ENCODE data around the gene ZEB1.

Gene ZEB1

DNA sequence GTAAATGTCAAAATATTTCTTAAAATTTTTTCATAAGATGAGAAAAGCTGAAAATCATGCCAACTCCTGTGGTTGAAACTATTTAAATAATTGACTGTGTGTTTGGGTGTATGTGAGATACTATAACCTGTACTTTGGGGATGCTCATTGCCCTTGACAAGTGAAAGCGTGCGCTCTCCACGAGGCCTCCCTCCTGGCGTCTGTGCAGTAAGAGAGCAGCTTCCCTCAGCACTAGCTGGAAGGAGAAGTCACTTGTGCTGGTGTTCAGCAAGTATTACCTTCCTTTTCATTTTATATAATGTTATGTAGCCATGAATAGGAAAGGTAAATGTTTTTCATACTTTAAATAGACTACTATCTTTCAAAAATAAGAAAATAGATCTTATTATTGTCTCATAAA lies 118.9 kb downstream of the ZEB1 start:
- Histone ChIP-seq H2AFZ (ENCODE audit: low read length) (no peak overlapping the region), H3K36me3 (replicated peaks; ENCODE audit: insufficient read depth, low read length) (no peaks in the 10 kb centered on the region), H4K20me1 (ENCODE audit: insufficient read depth, low read length) (no peaks in the 10 kb centered on the region), H3K9me3 (replicated peaks; ENCODE audit: insufficient read depth, low read length) (no peaks in the 10 kb centered on the region), H3K27ac (ENCODE audit: low read length) (no peak overlapping the region), H3K9ac (ENCODE audit: low read length) (no peak overlapping the region), H3K4me3 (ENCODE audit: low read length) (no peak overlapping the region), H3K4me2 (ENCODE audit: low read depth, low read length) (no peak overlapping the region), H3K27me3 (replicated peaks; ENCODE audit: insufficient read depth, low read length) (no peaks in the 10 kb centered on the region), H3K4me1 (ENCODE audit: low read length) (no peaks in the 10 kb centered on the region), H3F3A (ENCODE audit: insufficient read depth, low read length) (no peaks in the 10 kb centered on the region), H3K79me2 (ENCODE audit: low read length) (0 out of 2 replicates have a peak, but pooled peaks cover 6% of the 10 kb centered on the region), H3K9me2 (replicated peaks; ENCODE audit: insufficient read depth, low read length) (no peaks in the 10 kb centered on the region)
- no peak for DNase-seq
- TF ChIP-seq EZH2 (optimal IDR thresholded peaks at IDR 0.05; ENCODE audit: low read depth, low read length) (no peak), EZH2phosphoT487 (IDR thresholded peaks at IDR 0.05; ENCODE audit: low read length) (no peak)
- TF ChIP-seq, protein P1, sequence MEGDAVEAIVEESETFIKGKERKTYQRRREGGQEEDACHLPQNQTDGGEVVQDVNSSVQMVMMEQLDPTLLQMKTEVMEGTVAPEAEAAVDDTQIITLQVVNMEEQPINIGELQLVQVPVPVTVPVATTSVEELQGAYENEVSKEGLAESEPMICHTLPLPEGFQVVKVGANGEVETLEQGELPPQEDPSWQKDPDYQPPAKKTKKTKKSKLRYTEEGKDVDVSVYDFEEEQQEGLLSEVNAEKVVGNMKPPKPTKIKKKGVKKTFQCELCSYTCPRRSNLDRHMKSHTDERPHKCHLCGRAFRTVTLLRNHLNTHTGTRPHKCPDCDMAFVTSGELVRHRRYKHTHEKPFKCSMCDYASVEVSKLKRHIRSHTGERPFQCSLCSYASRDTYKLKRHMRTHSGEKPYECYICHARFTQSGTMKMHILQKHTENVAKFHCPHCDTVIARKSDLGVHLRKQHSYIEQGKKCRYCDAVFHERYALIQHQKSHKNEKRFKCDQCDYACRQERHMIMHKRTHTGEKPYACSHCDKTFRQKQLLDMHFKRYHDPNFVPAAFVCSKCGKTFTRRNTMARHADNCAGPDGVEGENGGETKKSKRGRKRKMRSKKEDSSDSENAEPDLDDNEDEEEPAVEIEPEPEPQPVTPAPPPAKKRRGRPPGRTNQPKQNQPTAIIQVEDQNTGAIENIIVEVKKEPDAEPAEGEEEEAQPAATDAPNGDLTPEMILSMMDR (IDR thresholded peaks at IDR 0.05; ENCODE audit: low read length) = no peak

GRCh38 chr10:31451766-31452165 lies 132.8 kb downstream of the ZEB1 start:
- Histone ChIP-seq H3K4me3 (ENCODE audit: low read length) (no peak overlapping the region), H3K9ac (ENCODE audit: low read length) (no peak overlapping the region), H3K36me3 (replicated peaks; ENCODE audit: insufficient read depth, low read length) (no peaks in the 10 kb centered on the region), H3K9me3 (replicated peaks; ENCODE audit: insufficient read depth, low read length) (no peaks in the 10 kb centered on the region), H3K79me2 (ENCODE audit: low read length) (no peaks in the 10 kb centered on the region), H3K9me2 (replicated peaks; ENCODE audit: insufficient read depth, low read length) (no peaks in the 10 kb centered on the region), H3K27ac (ENCODE audit: low read length) (no peak overlapping the region), H4K20me1 (ENCODE audit: insufficient read depth, low read length) (no peaks in the 10 kb centered on the region), H2AFZ (ENCODE audit: low read length) (no peak overlapping the region), H3K27me3 (replicated peaks; ENCODE audit: insufficient read depth, low read length) (no peaks in the 10 kb centered on the region), H3K4me2 (ENCODE audit: low read depth, low read length) (no peak overlapping the region), H3K4me1 (ENCODE audit: low read length) (no peaks in the 10 kb centered on the region), H3F3A (ENCODE audit: insufficient read depth, low read length) (no peaks in the 10 kb centered on the region)
- no peak for DNase-seq
- TF ChIP-seq EZH2 (optimal IDR thresholded peaks at IDR 0.05; ENCODE audit: low read depth, low read length) = no peak
- TF ChIP-seq, protein P1 (IDR thresholded peaks at IDR 0.05; ENCODE audit: low read length) = no peak
- no peak for TF ChIP-seq EZH2phosphoT487 (IDR thresholded peaks at IDR 0.05; ENCODE audit: low read length)

DNA sequence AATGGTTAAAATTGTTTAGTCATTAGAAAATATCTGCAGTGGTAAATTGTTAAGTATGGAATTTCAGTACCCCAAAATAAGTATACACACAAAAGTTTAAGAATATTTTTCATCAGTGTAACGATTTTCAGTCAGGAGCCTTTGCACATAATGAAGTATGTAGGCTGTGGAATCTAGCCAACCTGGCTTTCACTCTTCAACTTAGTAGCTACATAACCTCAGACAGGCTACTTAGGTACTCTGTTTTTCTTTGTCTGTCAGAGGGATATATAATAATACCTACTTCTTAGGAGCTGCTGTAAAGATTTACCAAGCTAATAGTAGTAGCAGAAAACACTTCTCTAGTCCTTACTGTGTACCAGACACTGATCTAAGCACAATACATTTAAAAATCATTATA lies 137.5 kb downstream of the ZEB1 start:
- no peak overlapping the region for H3K4me2 ChIP-seq (ENCODE audit: low read depth, low read length)
- H3K36me3 ChIP-seq (replicated peaks; ENCODE audit: insufficient read depth, low read length) = no peaks in the 10 kb centered on the region
- TF ChIP-seq EZH2 (optimal IDR thresholded peaks at IDR 0.05; ENCODE audit: low read depth, low read length) (no peak), EZH2phosphoT487 (IDR thresholded peaks at IDR 0.05; ENCODE audit: low read length) (no peak)
- TF ChIP-seq, protein P1 (IDR thresholded peaks at IDR 0.05; ENCODE audit: low read length) = no peak
- no peak overlapping the region for H3K27ac ChIP-seq (ENCODE audit: low read length)
- H3K9ac ChIP-seq (ENCODE audit: low read length) = no peak overlapping the region
- no peaks in the 10 kb centered on the region for H3K9me2 ChIP-seq (replicated peaks; ENCODE audit: insufficient read depth, low read length)
- no peak overlapping the region for H3K4me3 ChIP-seq (ENCODE audit: low read length)
- H3K27me3 ChIP-seq (replicated peaks; ENCODE audit: insufficient read depth, low read length) = no peaks in the 10 kb centered on the region
- H2AFZ ChIP-seq (ENCODE audit: low read length) = no peak overlapping the region
- no peaks in the 10 kb centered on the region for H3K79me2 ChIP-seq (ENCODE audit: low read length)
- no peaks in the 10 kb centered on the region for H4K20me1 ChIP-seq (ENCODE audit: insufficient read depth, low read length)
- no peaks in the 10 kb centered on the region for H3K9me3 ChIP-seq (replicated peaks; ENCODE audit: insufficient read depth, low read length)
- no peaks in the 10 kb centered on the region for H3K4me1 ChIP-seq (ENCODE audit: low read length)
- no peak for DNase-seq
- H3F3A ChIP-seq (ENCODE audit: insufficient read depth, low read length) = no peaks in the 10 kb centered on the region
